ENCODE measurements around the gene DCP2.

DCP2 gene

GRCh38 chr5:112968411-112969106 lies 8.0 kb upstream of the DCP2 start:
- no peak for DNase-seq

DNA sequence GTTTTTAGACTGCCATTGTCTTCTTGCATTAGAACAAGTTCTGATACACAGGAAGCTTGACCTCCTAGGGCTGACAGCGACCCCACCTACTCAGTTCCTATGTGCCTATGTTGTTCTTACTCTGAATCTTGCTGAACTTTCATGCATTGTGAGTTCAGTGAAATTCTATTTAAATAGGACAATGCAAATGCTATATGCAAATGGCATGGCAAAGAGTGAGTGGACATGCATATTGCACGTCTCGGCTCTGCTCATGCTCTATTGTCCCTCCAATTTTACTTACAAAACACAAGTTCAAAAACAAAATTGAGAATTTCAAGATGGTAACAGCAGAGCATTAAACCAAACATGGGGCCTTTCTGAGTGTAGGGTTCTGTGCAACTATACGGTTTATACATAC lies 5.3 kb upstream of the DCP2 start:
- no peak for DNase-seq

GRCh38 chr5:112973036-112973435 lies 3.6 kb upstream of the DCP2 start:
- DNase-seq = no peak

GRCh38 chr5:112973904-112974303 lies 2.7 kb upstream of the DCP2 start:
- DNase-seq = peak; percentile 47

DNA sequence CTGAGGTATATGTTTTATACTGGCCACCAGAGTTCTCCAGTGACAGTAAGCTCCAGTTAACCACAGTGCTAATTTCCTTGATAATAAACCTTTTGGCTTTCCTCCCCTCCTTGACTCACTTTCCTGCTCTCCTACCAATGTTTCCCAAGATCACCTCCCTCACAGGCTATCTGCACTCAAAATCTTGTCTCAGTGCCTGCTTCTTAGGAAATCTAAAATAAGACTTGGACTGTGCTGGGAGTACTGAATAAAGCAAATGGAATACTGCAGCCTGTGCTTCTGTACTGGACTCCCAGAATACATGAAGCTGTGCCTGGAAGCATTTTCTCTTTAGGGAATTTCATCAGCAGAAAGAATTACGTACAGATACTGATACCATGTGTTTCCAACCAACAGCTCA lies 1.7 kb upstream of the DCP2 start:
- DNase-seq = no peak

- DNase-seq = peak; percentile 13
These were observed 722 bp upstream of the DCP2 start for GRCh38 chr5:112975721-112976431.

- DNase-seq = peak; percentile 45
These were observed 853 bp downstream of the DCP2 start for GRCh38 chr5:112977440-112977861.

DNA sequence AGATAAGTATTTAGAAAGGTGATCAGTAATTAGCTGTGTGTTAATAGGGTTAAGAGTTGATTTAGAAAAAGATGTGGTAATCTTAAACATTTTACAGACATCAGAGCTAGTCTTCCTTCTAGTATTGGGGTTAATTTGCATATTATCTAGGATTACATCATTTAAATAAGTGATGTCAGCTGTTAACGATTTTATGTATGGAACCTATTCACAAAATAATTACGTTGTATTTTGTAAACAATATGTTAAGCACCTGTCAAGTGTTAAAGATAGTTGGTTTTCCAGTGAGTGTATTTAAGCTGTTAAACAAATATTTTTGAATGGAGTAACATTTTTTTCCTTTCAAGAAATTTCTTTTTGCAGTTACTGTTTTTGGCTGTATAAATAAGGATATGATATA lies 2.2 kb downstream of the DCP2 start:
- no peak for DNase-seq

- DNase-seq = peak; percentile 47
These were observed 3.1 kb downstream of the DCP2 start for GRCh38 chr5:112979723-112980122.

DNA sequence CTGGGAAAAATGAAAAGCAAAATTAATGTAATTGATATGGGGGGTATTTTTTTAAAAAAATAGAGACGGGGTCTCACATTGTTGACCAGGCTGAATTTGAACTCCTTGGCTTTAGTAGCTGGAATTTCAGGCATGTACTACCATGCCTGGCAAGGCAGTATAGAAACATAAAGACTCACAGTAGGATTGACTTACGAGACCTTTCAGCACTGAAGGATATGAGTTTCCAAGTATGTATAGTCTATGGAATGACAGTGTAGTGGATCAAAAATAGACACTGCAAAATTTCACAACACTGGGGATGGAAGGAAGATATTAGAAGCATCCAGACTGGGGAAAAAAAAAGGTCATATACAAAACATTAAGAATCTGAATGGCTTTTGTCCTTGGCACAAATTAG lies 6.8 kb downstream of the DCP2 start:
- DNase-seq = no peak

DNA sequence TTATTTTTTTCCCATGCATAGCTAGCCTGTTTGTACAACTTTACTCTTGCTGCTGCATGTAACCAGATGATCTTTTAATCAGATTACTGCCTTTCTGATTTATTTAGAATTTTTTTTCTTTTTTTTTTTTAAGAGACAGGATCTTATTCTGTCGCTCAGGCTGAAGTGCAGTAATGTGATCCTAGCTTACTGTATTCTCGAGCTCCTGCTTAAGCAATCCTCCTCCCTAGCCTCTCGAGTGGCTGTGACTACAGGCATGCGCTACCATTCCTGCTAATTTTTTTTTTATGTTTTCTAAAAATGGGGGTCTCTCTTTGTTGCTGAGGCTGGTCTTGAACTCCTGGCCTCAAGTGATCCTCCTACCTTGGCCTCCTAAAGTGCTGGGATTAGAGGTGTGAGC lies 9.6 kb downstream of the DCP2 start:
- DNase-seq = no peak

- DNase-seq = peak; percentile 83
These were observed 19.4 kb downstream of the DCP2 start for GRCh38 chr5:112995764-112996618.

GRCh38 chr5:112996830-112997374 lies 20.3 kb downstream of the DCP2 start:
- DNase-seq = no peak

DNA sequence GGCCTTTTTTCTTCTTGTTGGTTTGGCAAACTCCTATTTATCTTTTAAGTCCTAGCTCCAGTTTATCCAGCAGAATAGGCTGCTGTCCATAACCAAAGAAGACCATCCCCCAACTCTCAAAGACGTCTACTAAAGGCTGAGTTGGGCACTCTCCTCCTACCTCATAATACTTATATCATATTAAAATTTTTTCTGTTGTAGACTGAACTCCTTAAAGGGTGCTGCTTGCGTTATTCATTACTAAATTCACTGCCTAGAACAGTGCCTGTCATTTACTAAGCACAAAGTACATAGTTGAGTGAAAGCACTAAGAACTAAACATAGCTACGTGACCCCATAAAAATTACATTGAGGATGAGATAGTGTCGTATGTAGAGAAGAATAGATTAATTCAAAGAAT lies 21.7 kb downstream of the DCP2 start:
- no peak for DNase-seq

DNA sequence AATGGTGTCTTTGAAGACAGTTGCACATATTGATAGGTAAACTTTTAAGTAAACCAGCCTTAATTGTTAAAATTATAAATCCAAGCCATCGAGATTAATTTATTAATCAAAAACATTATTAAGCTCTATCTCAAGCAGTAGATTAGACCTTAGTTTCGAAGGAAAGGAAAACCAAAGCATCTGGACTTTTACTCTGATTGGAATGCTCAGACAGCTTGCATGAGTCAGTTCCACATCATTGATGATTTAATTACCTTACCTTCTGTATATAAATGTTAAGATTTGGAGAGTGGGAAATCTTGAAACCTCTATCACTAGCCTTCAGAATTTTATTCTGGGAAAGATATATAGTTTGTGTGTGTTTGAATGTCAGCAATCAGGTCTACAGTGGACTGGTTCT lies 23.9 kb downstream of the DCP2 start:
- DNase-seq = no peak

DNA sequence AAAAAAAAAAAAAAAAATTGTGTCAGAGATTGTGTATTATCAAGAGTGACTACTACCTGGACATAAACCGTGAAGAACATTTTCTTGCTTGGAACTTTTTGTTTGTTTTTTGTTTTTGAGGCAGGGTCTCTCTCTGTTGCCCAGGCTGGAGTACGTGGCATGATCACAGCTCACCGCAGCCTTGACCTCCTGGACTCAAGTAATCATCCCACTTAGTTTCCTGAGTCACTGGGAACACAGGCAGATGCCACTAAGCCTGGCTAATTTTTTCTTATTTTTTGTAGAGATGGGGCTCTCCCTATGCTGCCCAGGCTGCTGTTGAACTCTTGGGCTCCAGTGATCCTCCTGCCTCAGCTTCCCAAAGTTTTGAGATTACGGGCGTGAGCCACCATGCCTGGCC lies 25.8 kb downstream of the DCP2 start:
- DNase-seq = no peak

- no peak for DNase-seq
These were observed 27.2 kb downstream of the DCP2 start for GRCh38 chr5:113003763-113004162.

DNA sequence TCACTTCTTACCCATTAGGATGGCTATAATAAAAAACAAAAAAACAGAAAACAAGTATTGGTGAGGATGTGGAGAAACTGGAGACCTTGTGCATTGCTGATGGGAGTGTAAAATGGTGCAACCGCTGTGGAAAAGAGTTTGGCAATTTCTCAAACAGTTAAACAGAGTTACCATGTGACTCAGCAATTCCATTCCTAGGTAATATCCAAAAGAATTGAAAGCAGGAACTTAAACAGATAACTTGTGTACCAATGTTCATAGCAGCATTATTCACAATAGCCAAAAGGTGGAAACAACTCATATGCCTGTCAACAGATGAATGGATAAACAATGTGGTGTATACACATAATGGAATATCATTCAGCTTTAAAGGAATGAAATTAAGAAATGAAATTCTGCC lies 28.9 kb downstream of the DCP2 start:
- no peak for DNase-seq

DNA sequence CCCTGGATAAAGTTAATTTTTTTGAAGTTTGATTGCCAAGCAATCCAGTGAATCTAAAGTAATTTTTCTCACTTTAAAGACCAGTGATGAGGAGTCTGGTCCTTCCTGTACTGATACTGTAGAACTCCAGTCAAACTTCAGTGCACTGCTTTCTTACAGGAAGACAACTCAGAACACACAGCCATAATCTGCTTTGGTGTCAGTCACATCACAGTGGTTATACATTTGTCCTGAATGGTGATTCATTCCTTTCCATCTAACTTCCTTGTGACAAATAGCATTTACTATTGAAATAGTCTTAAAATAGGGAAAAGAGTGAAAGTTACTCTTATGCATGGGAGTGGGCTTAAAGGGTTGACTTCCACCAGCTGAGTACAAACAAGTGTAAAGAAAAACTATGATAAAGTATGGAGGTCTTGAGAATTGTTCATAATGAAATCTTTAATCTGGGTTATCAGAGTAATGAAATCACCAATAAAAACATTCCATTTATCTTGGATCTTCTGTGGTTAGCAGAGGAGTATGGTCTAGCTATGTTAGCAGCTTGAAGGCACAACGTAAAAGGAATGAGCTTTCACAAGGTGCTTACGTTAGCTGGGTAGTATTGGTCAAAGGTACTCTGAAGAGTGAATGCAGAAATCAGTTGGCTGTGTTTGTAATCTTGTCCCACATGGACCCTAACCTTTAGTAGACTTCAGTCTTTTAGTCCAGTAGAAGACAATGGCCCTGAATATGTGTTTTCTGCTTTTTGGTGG lies 41.5 kb downstream of the DCP2 start:
- no peak for DNase-seq

GRCh38 chr5:113020461-113021273 lies 44.1 kb downstream of the DCP2 start:
- DNase-seq = no peak

DNA sequence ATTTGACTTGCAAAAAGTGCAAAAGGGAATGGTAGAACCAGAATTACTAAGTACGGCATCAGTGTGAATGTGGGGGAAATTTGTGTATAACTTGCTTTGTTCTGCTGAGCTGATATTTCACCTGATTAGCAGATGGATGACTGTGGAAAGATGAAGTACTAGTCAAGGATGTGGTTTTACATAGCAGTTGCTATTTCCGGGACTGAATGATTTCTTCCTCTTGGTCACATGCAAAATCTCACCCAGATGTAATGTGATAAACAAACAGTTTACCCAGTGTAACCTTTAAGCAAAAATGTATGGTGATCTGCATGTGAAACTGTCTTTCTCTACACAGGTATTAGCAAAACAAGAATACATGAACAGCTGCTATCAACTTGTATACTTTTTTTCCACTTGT lies 46.1 kb downstream of the DCP2 start:
- DNase-seq = peak; percentile 68

Measured in hematopoietic multipotent progenitor cell treated with erythropoietin and hydrocortisone succinate and interleukin-3 and kit ligand, for 4 days (in vitro differentiated cells).